Lower lobe of right lung (tissue), 2 donors: ENCODE results near the gene ASCL4. TPM values are rescaled to one million over a fixed set of nuclear protein-coding genes. Genes with fewer than 3 reads are reported as not detected.

Experiments
- ATAC-seq, 2 donors: fragments of 200-7000 bp; cut with Tn5 transposase; one replicate each; pipeline ENCODE4 v1.9.1; 2020 to 2022; ENCODE audit warnings: mild to moderate bottlenecking in 2 of 2, moderate library complexity in 2 of 2
- DNase-seq: peaks from one replicate; pipeline ENCODE4 v3.0.0-alpha.2; 2020
- H3K27ac ChIP-seq: fragments of 200-600 bp; one replicate; pipeline ENCODE4 v1.8.0; 2022
- H3K27me3 ChIP-seq: fragments of 200-600 bp; one replicate; pipeline ENCODE4 v1.8.0; 2022; ENCODE audit warnings: low read depth
- H3K36me3 ChIP-seq: fragments of 200-600 bp; one replicate; pipeline ENCODE4 v1.8.0; 2022; ENCODE audit warnings: mild to moderate bottlenecking
- H3K4me1 ChIP-seq: fragments of 200-600 bp; one replicate; pipeline ENCODE4 v1.8.0; 2022
- H3K4me3 ChIP-seq: fragments of 200-600 bp; one replicate; pipeline ENCODE4 v1.8.0; 2022; ENCODE audit warnings: mild to moderate bottlenecking
- H3K9me3 ChIP-seq: fragments of 200-600 bp; one replicate; pipeline ENCODE4 v1.8.0; 2022
- CTCF ChIP-seq: fragments of 200-600 bp; IDR thresholded peaks from one replicate; pipeline ENCODE4 v1.8.0; 2022; ENCODE audit warnings: antibody characterized with exemption, mild to moderate bottlenecking
- intact Hi-C: fragments of 100-400 bp; cut with DNase I; formaldehyde crosslinking; loops from one replicate; pipeline ENCODE4 v1.11.0; 2022
- total RNA-seq: library from RNA; stranded (reverse); fragmentation: NEBNext Ultra II Directional; extraction: Animal tissue kit (Norgen Biotek cat#: 25700); gene quantifications from one replicate; pipeline ENCODE4 v1.2.1, GENCODE V29; 2021
- donor health status: DM: no; HTN: yes; CAD: no; lungs with severe emphysema.

The ASCL4 gene
- total RNA-seq, 1 donor from 2014 or later = not detected

- no peak for ATAC-seq
- H3K9me3 ChIP-seq = peaks cover 8% of the 10 kb centered on the region
Observed at GRCh38 chr12:107818984-107819383, 44.5 kb downstream of the ASCL4 start.

DNA sequence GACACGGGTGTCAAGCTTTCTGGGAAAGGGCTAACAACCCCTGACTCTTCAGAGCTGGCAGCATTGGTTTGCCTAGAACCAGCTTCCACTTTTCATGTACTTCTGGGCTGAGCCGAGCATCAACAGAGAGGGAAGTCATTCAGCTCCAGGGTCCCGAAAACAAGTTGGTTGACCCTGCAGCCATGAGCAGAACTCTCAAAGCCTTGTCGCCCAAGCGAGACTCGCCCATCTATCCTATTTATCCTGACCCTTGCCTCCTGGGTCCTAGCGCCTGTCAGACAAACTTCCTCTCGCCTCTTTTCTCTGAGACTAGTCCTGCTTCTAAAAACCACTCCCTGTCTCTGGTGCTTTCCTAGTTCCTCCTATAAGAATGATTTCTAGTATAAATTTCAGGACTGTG lies 47.9 kb downstream of the ASCL4 start:
- no peaks in the 10 kb centered on the region for H3K36me3 ChIP-seq
- TF ChIP-seq CTCF = no peak
- peaks cover 3% of the 10 kb centered on the region for H3K27me3 ChIP-seq
- peaks cover 24% of the 10 kb centered on the region for H3K9me3 ChIP-seq
- H3K4me3 ChIP-seq = no peak overlapping the region
- intact Hi-C loops = no loop called here
- no peaks in the 10 kb centered on the region for H3K4me1 ChIP-seq
- H3K27ac ChIP-seq = no peak overlapping the region
- ATAC-seq = no peak
- DNase-seq = no peak

More at GRCh38 chr12:107818984-107819383, 44.5 kb downstream of the ASCL4 start:
- Histone ChIP-seq H3K4me1 (no peaks in the 10 kb centered on the region), H3K36me3 (no peaks in the 10 kb centered on the region), H3K27ac (no peak overlapping the region), H3K27me3 (peaks cover 3% of the 10 kb centered on the region), H3K4me3 (no peak overlapping the region)
- no peak for TF ChIP-seq CTCF
- no peak for DNase-seq
- intact Hi-C loops = no loop called here

Other genes starting within 250 kb of the ASCL4 start
- 24.8 TPM for gene PWP1, start 88.9 kb upstream of the ASCL4 start, total RNA-seq
- 25.4 TPM for gene PRDM4, start 13.6 kb upstream of the ASCL4 start, total RNA-seq